Activated T-helper 2 cell treated with anti-CD3 and anti-CD28 coated beads, Interferon-gamma antibody, Interleukin-2, Interleukin-4, amounts not matched to agents 10 μg/mL and 5 μg/mL and 100 μg/mL, durations not matched to agents 14 hours and 24 hours and 36 hours (primary cell): ENCODE measurements around the gene C22orf15. TPM values are rescaled to one million over a fixed set of nuclear protein-coding genes. Genes with fewer than 3 reads are reported as not detected.
"Not testable (repeated sequence)": the region's sequence is repeated elsewhere in the genome, so short reads cannot be mapped to it uniquely, and the experiment has no call there.

Experiments used
- DNase-seq: peaks from one replicate; pipeline ENCODE4 v3.0.0; 2021; ENCODE audit warnings: low spot score
- H3K27ac Mint-ChIP-seq: one replicate; pipeline ENCODE4 v1.8.0; 2021; ENCODE audit warnings: mixed read lengths
- H3K27me3 Mint-ChIP-seq: one replicate; pipeline ENCODE4 v1.8.0; 2021; ENCODE audit warnings: low read depth, mixed read lengths
- H3K36me3 Mint-ChIP-seq: one replicate; pipeline ENCODE4 v1.8.0; 2021; ENCODE audit warnings: low read depth, mixed read lengths
- H3K4me1 Mint-ChIP-seq: one replicate; pipeline ENCODE4 v1.8.0; 2021; ENCODE audit warnings: low read depth, mixed read lengths
- H3K4me3 Mint-ChIP-seq: one replicate; pipeline ENCODE4 v1.8.0; 2021; ENCODE audit warnings: low read depth, mild to moderate bottlenecking, moderate library complexity, mixed read lengths
- H3K9me3 Mint-ChIP-seq: one replicate; pipeline ENCODE4 v1.8.0; 2021; ENCODE audit warnings: mixed read lengths
- intact Hi-C: fragments of 100-400 bp; cut with micrococcal nuclease; formaldehyde crosslinking; loops from one replicate; pipeline ENCODE4 v1.15.1; 2023
- total RNA-seq: library from RNA; stranded (reverse); gene quantifications from 2 replicates; pipeline ENCODE4 v1.2.3, GENCODE V29; 2022

C22orf15 gene, protein sequence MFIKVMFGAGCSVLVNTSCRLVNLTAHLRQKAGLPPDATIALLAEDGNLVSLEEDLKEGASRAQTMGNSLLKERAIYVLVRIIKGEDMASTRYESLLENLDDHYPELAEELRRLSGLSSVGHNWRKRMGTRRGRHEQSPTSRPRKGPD
- 0.23 and 0.52 TPM in 2 replicates for total RNA-seq

DNA sequence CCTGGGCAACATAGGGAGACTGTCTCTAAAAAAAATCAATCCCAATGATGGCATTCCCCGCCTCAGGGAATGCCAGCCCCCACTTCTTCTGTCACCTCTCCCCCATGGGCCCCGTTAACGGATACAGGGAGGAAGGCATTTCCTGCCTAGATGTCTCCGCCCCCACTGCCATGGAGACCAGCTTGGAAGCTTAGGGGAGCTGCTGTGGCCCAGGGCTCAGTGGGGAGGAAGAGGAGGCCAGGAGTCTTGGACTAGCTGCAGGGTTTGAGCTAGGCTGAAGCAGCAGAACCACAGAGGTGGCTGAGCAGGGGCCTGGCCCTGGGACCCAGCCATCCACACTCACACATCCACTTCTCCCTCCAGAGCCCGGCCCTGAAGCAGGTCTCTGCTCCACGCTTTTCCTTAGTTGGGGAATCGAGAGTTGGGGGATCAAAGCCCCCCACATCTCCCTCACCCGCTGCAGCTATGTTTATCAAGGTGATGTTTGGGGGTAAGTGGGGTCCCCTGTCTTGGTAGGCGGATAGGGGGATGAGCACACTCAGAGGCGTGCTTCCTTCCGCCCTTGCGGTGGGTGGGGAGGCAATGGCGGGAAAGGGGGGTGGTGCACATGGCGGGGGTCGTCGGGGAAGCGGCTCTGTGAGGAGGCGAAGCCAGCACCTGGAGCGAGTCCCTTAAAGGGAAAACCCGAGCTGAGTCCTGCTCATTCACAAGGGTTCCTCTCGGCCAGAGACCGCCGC, at the start of gene C22orf15:
Gene C22orf15 (plus strand): TSS at position 149 of the 737 bp plus-strand sequence. CDS start 317 bp downstream, at position 466.
- peaks cover 17% of the 10 kb centered on the region for H3K4me1 Mint-ChIP-seq
- no peak within 1 kb of the TSS for H3K27ac Mint-ChIP-seq
- H3K9me3 Mint-ChIP-seq = no peaks in the 10 kb centered on the region
- DNase-seq = no peak
- no peaks in the 10 kb centered on the region for H3K27me3 Mint-ChIP-seq
- intact Hi-C loops = no loop called here
- H3K36me3 Mint-ChIP-seq = peaks cover 13% of the 10 kb centered on the region
- H3K4me3 Mint-ChIP-seq = peak within 1 kb of the TSS; percentile 55

GRCh38 chr22:23713696-23714595, 48.8 kb upstream of the C22orf15 start:
- peaks cover 32% of the 10 kb centered on the region for H3K4me1 Mint-ChIP-seq
- no peaks in the 10 kb centered on the region for H3K27me3 Mint-ChIP-seq
- H3K4me3 Mint-ChIP-seq = peak overlapping the region; percentile 35
- H3K36me3 Mint-ChIP-seq = peaks cover 51% of the 10 kb centered on the region
- no peak for DNase-seq
- intact Hi-C loops = no loop called here
- H3K27ac Mint-ChIP-seq = no peak overlapping the region
- H3K9me3 Mint-ChIP-seq = no peaks in the 10 kb centered on the region

GRCh38 chr22:23714596-23715578, 47.9 kb upstream of the C22orf15 start:
- H3K4me3 Mint-ChIP-seq = peak overlapping the region; percentile 75
- peak overlapping the region; percentile 67 for H3K27ac Mint-ChIP-seq
- peaks cover 41% of the 10 kb centered on the region for H3K36me3 Mint-ChIP-seq
- no peaks in the 10 kb centered on the region for H3K9me3 Mint-ChIP-seq
- no peak for DNase-seq
- intact Hi-C loops = loop anchor here (5.0 kb wide), 1 partner anchor 122 kb away; the partner anchor contains the start of gene DERL3
- H3K27me3 Mint-ChIP-seq = no peaks in the 10 kb centered on the region
- H3K4me1 Mint-ChIP-seq = peaks cover 22% of the 10 kb centered on the region

DNA sequence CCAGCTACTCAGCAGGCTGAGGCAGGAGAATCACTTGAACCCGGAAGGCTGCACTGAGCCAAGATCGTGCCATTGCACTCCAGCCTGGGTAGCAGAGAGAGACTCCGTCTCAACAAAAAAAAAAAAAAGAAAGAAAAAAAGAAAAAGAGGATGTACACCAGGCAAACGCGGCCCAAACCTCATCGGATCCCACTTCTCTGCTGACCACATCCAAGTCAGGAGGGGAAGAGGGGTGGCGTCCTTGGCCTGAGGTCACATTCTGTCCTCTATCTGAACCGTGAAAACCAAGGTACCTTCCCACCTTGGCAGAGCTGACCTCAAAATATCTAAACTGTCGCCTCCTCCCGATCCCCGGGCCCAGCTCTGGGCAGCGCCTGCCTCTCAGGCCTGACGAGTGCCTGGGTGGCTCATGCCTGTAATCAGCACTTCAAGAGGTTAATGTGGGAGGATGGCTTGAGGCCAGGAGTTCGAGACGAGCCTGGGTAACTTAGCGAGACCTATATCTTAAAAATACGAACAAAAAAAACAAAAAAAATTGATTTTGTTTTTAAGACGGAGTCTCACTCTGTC, 46.9 kb upstream of the C22orf15 start:
- intact Hi-C loops = loop anchor here (1.0 to 5.0 kb wide), 3 partner anchors 11 to 121 kb away; partner anchors contain the start of gene DERL3
- DNase-seq = no peak
- Mint-ChIP-seq H3K27ac (peak overlapping the region; percentile 42), H3K9me3 (no peaks in the 10 kb centered on the region), H3K4me1 (peaks cover 13% of the 10 kb centered on the region), H3K27me3 (no peaks in the 10 kb centered on the region), H3K36me3 (peaks cover 31% of the 10 kb centered on the region), H3K4me3 (peak overlapping the region; percentile 75)

DNA sequence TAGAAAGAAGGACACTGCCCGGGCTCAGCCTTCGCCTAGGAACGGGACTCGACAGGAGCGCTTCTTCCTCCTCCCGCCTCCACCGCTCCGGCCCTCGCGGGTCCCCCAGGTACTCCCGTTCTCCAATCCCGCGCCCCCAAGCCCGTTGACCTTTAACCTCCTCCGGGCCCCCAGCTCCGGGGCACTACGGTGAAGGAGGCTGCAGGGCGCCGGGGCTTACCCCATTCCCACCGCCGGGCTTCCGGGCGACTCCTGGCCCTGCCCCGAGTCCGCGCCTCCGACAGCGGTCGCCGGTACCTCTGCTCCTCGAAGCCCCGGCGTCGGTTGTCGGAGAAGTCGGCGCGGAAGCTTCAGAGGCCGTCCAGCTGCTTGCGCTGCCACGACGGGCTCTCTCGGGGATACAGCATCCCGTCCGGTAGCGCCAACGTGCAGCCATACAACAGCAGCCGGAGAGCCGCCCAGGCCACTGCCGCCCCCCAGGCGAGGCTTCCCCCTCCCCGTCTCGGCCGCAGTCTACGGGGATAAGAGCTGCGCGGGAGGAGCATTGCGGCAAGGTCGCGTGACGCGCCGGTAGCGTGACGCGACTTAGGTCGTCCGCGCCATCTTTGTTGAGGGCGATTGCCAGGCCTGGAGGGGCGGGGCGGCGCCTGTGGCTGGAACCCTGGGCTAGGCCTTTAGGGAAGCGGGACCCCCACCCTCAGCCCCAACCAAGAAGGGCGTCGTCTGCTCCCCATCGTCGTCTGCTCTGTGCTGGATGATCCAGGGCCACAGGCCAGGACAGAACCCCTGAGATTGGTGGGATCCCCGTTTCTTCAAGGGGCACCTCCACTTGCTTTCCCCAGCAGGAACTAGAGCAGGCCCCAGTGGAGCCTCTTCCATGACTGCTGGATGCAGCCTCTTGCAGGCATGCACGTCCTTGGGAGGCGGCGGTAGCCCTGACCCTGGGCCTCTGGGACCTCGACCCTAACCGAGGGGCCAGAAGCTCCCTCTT, 45.7 kb upstream of the C22orf15 start:
- Mint-ChIP-seq H3K4me1 (peaks cover 12% of the 10 kb centered on the region), H3K27me3 (no peaks in the 10 kb centered on the region), H3K36me3 (peaks cover 24% of the 10 kb centered on the region), H3K9me3 (no peaks in the 10 kb centered on the region), H3K27ac (peak overlapping the region; percentile 78), H3K4me3 (peak overlapping the region; percentile 75)
- intact Hi-C loops = loop anchor here (1.0 to 5.0 kb wide), 3 partner anchors 12 to 120 kb away; partner anchors contain the start of gene DERL3
- peak; percentile 77 for DNase-seq

DNA sequence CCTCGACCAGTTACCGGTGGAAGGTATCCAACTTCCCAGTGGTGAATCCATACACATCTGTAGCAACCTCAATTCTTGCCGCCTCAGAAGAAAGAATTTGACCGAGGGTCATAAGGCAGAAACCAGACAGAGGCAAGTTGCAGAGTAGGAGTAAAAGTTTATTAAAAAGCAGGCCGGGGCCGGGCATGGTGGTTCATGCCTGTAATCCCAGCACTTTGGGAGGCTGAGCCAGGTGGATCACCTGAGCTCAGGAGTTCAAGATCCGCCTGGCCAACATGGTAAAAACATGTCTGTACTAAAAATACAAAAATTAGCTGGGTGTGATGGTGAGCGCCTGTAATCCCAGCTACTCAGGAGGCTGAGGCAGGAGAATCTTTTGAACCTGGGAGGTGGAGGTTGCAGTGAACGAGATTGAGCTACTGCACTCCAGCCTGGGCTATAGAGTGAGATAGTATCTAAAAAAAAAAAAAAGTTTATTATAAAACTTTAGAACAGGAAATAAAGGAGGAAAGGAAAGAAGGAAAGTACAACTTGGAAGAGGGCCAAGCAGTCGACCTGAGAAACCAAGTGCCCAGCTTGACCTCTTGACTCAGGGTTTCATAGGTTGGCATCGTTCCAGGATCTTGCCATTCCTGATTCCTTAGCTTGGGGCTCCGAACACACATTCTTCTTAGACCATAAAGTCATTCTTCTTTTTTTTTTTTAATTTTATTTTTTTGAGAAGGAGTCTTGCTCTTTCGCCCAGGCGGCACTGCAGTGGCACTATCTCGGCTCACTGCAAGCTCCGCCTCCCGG, 44.2 kb upstream of the C22orf15 start:
- peaks cover 16% of the 10 kb centered on the region for H3K36me3 Mint-ChIP-seq
- peaks cover 2% of the 10 kb centered on the region for H3K27me3 Mint-ChIP-seq
- H3K4me1 Mint-ChIP-seq = peaks cover 12% of the 10 kb centered on the region
- intact Hi-C loops = loop anchor here (5.0 kb wide), 1 partner anchor 119 kb away; the partner anchor contains the start of gene DERL3
- H3K9me3 Mint-ChIP-seq = no peaks in the 10 kb centered on the region
- no peak for DNase-seq
- H3K4me3 Mint-ChIP-seq = no peak overlapping the region
- H3K27ac Mint-ChIP-seq = no peak overlapping the region

GRCh38 chr22:23720855-23721254, 41.9 kb upstream of the C22orf15 start:
- Mint-ChIP-seq H3K27me3 (peaks cover 4% of the 10 kb centered on the region), H3K4me1 (peaks cover 4% of the 10 kb centered on the region), H3K9me3 (no peaks in the 10 kb centered on the region), H3K27ac (no peak overlapping the region), H3K36me3 (no peaks in the 10 kb centered on the region), H3K4me3 (no peak overlapping the region)
- DNase-seq = no peak
- intact Hi-C loops = no loop called here

DNA sequence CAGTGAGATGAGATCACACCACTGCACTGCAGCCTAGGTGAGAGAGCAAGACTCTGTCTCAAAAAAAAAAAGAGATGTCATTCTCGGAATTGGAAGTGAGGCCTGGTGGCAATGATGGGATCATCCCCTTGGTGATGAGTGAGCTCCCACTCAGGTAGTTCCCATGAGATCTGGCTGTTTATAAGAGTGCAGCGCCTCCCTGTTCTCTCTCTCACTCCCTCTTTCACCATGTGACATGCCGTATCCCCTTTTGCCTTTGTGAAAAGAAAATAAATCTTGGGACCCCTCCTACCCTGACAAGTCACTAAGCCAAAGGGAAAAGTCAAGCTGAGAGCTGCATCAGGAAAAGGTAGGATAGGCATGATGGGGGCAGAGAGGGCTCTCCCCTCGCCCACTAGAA, 40.6 kb upstream of the C22orf15 start:
- Mint-ChIP-seq H3K27ac (no peak overlapping the region), H3K27me3 (peaks cover 9% of the 10 kb centered on the region), H3K36me3 (no peaks in the 10 kb centered on the region), H3K9me3 (no peaks in the 10 kb centered on the region), H3K4me3 (no peak overlapping the region), H3K4me1 (peaks cover 2% of the 10 kb centered on the region)
- DNase-seq = no peak
- intact Hi-C loops = no loop called here

DNA sequence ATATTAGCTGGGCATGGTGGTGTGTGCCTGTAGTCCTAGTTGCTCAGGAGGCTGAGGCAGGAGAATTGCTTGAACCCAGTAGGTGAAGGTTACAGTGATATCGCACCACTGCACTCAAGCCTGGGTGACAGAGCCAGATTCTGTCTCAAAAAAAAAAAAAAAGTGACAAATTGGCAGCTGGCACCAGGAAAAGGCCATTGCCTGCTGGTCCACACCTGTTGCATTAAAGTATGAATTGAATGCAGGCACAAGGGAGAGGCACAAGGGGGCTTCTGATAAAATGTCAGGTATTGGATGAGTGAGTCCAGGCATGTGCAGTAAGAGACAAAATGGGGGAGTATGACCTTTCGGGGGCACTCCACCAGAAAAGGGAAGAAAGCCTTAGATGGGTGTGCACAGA, 40.1 kb upstream of the C22orf15 start:
- H3K27ac Mint-ChIP-seq = no peak overlapping the region
- H3K4me3 Mint-ChIP-seq = no peak overlapping the region
- no peaks in the 10 kb centered on the region for H3K36me3 Mint-ChIP-seq
- no peaks in the 10 kb centered on the region for H3K9me3 Mint-ChIP-seq
- H3K27me3 Mint-ChIP-seq = peaks cover 9% of the 10 kb centered on the region
- intact Hi-C loops = no loop called here
- H3K4me1 Mint-ChIP-seq = no peaks in the 10 kb centered on the region
- DNase-seq = no peak

GRCh38 chr22:23728108-23728507, 34.7 kb upstream of the C22orf15 start:
- H3K9me3 Mint-ChIP-seq, H3K4me1 Mint-ChIP-seq, H3K4me3 Mint-ChIP-seq, H3K27me3 Mint-ChIP-seq, H3K36me3 Mint-ChIP-seq, DNase-seq, intact Hi-C loops, H3K27ac Mint-ChIP-seq: not testable (repeated sequence)
